GM12874 (cell line): ENCODE data around the gene RRP8.

Source experiments
- CTCF ChIP-seq: IDR thresholded peaks from 2 replicates; pipeline ENCODE4 v1.5.1; 2011; ENCODE audit warnings: low read depth, mild to moderate bottlenecking, control low read depth, low read length, moderate library complexity; ENCODE audit not compliant: insufficient read depth

RRP8 gene

GRCh38 chr11:6587360-6587953 lies 16.0 kb downstream of the RRP8 start:
- TF ChIP-seq CTCF = no peak

- TF ChIP-seq CTCF = no peak
These were observed 16.7 kb downstream of the RRP8 start for GRCh38 chr11:6586434-6587359.

- no peak for TF ChIP-seq CTCF
These were observed 18.9 kb downstream of the RRP8 start for GRCh38 chr11:6584528-6584927.

GRCh38 chr11:6583584-6583983 lies 19.8 kb downstream of the RRP8 start:
- no peak for TF ChIP-seq CTCF

GRCh38 chr11:6579681-6580080 lies 23.7 kb downstream of the RRP8 start:
- TF ChIP-seq CTCF = no peak

- no peak for TF ChIP-seq CTCF
These were observed 25.3 kb downstream of the RRP8 start for GRCh38 chr11:6578134-6578533.

- no peak for TF ChIP-seq CTCF
These were observed 26.7 kb downstream of the RRP8 start for GRCh38 chr11:6576471-6577373.
